Dedifferentiated amniotic fluid mesenchymal stem cell (primary cell): ENCODE results near the gene RIPOR1.
A peak's percentile ranks its signal among the peaks of the same experiment; 100 is the strongest.

Source experiments
- DNase-seq: peaks from one replicate; pipeline ENCODE4 v3.0.0-alpha.2; 2016; ENCODE audit errors: extremely low spot score

The RIPOR1 gene

GRCh38 chr16:67552476-67552875 lies 23.8 kb downstream of the RIPOR1 start:
- DNase-seq, result no peak

- DNase-seq, result no peak
These were observed 27.2 kb downstream of the RIPOR1 start for GRCh38 chr16:67555795-67556212.

- no peak for DNase-seq
These were observed 30.2 kb downstream of the RIPOR1 start for GRCh38 chr16:67558859-67559258.

GRCh38 chr16:67560827-67561342 lies 32.3 kb downstream of the RIPOR1 start:
- no peak for DNase-seq

- no peak for DNase-seq
These were observed 32.8 kb downstream of the RIPOR1 start for GRCh38 chr16:67561501-67561823.

- DNase-seq, result peak; percentile 91
These were observed 33.3 kb downstream of the RIPOR1 start for GRCh38 chr16:67561824-67562525.

GRCh38 chr16:67562526-67562917 lies 33.9 kb downstream of the RIPOR1 start, which contains the start of gene CTCF:
CTCF (plus strand) TSS chr16:67562526; CDS start chr16:67610833, 48,307 bp downstream.
- DNase-seq, result peak; percentile 75

- peak; percentile 19 for DNase-seq
These were observed 34.5 kb downstream of the RIPOR1 start for GRCh38 chr16:67562918-67563707.

- peak; percentile 71 for DNase-seq
These were observed 35.3 kb downstream of the RIPOR1 start for GRCh38 chr16:67563708-67564468.

- DNase-seq, result no peak
These were observed 37.0 kb downstream of the RIPOR1 start for GRCh38 chr16:67565470-67566100.

- peak; percentile 16 for DNase-seq
These were observed 42.8 kb downstream of the RIPOR1 start for GRCh38 chr16:67571464-67571863.

- DNase-seq, result peak; percentile 71
These were observed 43.4 kb downstream of the RIPOR1 start for GRCh38 chr16:67571981-67572431.

- DNase-seq, result no peak
These were observed 51.1 kb downstream of the RIPOR1 start for GRCh38 chr16:67579686-67580085.

- DNase-seq, result no peak
These were observed 51.6 kb downstream of the RIPOR1 start for GRCh38 chr16:67580202-67580601.

- no peak for DNase-seq
These were observed 64.7 kb downstream of the RIPOR1 start for GRCh38 chr16:67593288-67593687.

- no peak for DNase-seq
These were observed 65.1 kb downstream of the RIPOR1 start for GRCh38 chr16:67593701-67594100.

- DNase-seq, result no peak
These were observed 65.8 kb downstream of the RIPOR1 start for GRCh38 chr16:67594256-67594915.

GRCh38 chr16:67594956-67595355 lies 66.3 kb downstream of the RIPOR1 start:
- DNase-seq, result no peak
